Prostate gland (tissue), 2 donors: ENCODE results near the gene MAGEB10.
"Not testable (repeated sequence)": the region's sequence is repeated elsewhere in the genome, so short reads cannot be mapped to it uniquely, and the experiment has no call there.

ENCODE experiments used
- CTCF ChIP-seq, 4 experiments: fragments of 200-600 bp in 2 of 4; fragments of 450-650 bp in 2 of 4; sonication (generic) in 2 of 4; IDR thresholded peaks; 1 replicate in 3 of 4; 2 replicates in 1 of 4; pipeline ENCODE4 v1.5.1; 2016 to 2019; ENCODE audit warnings: antibody characterized with exemption in 4 of 4, mild to moderate bottlenecking in 2 of 4, moderate library complexity in 2 of 4
- POLR2A ChIP-seq: fragments of 450-650 bp; IDR thresholded peaks from one replicate; pipeline ENCODE4 v1.6.1; 2016; ENCODE audit warnings: antibody characterized with exemption, mild to moderate bottlenecking
- POLR2AphosphoS5 ChIP-seq: sonication (generic); formaldehyde crosslinking; IDR thresholded peaks from one replicate; pipeline ENCODE4 v1.6.1; 2017; ENCODE audit warnings: antibody characterized with exemption

GRCh38 chrX:27808991-27809859 is 1.4 kb downstream of the MAGEB10 start:
- TF ChIP-seq POLR2A; CTCF (IDR thresholded peaks at IDR 0.05); POLR2AphosphoS5: not testable (repeated sequence)
